Caco-2 (cell line): ENCODE results near the gene PPP1R13L. TPM values are rescaled to one million over a fixed set of nuclear protein-coding genes. Genes with fewer than 3 reads are reported as not detected.

Experiments
- BruUV-seq: library from RNA; stranded (reverse); fragments of 400-500 nt; replicated peaks from 2 replicates; lab custom pipeline; 2021; lab: Mats Ljungman, UMichigan
- CTCF ChIA-PET: fragments of 300-600 bp; sonication (Branson Sonifier 250); formaldehyde crosslinking; loops from one replicate; lab custom pipeline; 2022; ENCODE audit warnings: antibody characterized with exemption; lab: Charles Lee
- POLR2A ChIA-PET: fragments of 300-600 bp; sonication (Branson Sonifier 250); formaldehyde crosslinking; loops from one replicate; lab custom pipeline; 2022; ENCODE audit warnings: antibody characterized with exemption; lab: Charles Lee
- DNase-seq, 2 experiments: peaks; one replicate each; pipeline versions ENCODE4 v3.0.0 to v3.0.0-alpha.2; 2020 to 2022
- H3K27me3 ChIP-seq: replicated peaks from 2 replicates; pipeline ENCODE4 v1.6.0; 2011; ENCODE audit warnings: low read length; ENCODE audit not compliant: control insufficient read depth, insufficient read depth
- H3K36me3 ChIP-seq: 2 replicates; pipeline ENCODE4 v1.5.1; 2011; ENCODE audit warnings: low read length; ENCODE audit not compliant: control insufficient read depth, insufficient read depth
- H3K4me1 ChIP-seq: fragments of 250-450 bp; sonication (Bioruptor Pico); 2 replicates; pipeline ENCODE4 v1.5.1; 2020; ENCODE audit warnings: mild to moderate bottlenecking
- H3K4me3 ChIP-seq: 2 replicates; pipeline ENCODE4 v1.5.1; 2011; ENCODE audit warnings: low read depth, mild to moderate bottlenecking, control low read depth, low read length
- H3K9me3 ChIP-seq: fragments of 250-450 bp; sonication (Bioruptor Pico); 2 replicates; pipeline ENCODE4 v1.5.1; 2020; ENCODE audit warnings: mild to moderate bottlenecking, moderate library complexity
- H3K27ac Mint-ChIP-seq: one replicate; pipeline ENCODE4 v1.8.0; 2022; ENCODE audit warnings: mixed read lengths; ENCODE audit not compliant: unreplicated experiment
- H3K27me3 Mint-ChIP-seq: one replicate; pipeline ENCODE4 v1.8.0; 2022; ENCODE audit warnings: mixed read lengths; ENCODE audit not compliant: insufficient read depth, unreplicated experiment
- H3K36me3 Mint-ChIP-seq: one replicate; pipeline ENCODE4 v1.8.0; 2022; ENCODE audit warnings: mild to moderate bottlenecking, mixed read lengths; ENCODE audit not compliant: insufficient read depth, unreplicated experiment
- H3K4me1 Mint-ChIP-seq: one replicate; pipeline ENCODE4 v1.8.0; 2022; ENCODE audit warnings: low read depth, mixed read lengths; ENCODE audit not compliant: unreplicated experiment
- H3K4me3 Mint-ChIP-seq: one replicate; pipeline ENCODE4 v1.8.0; 2022; ENCODE audit warnings: mild to moderate bottlenecking, moderate library complexity, mixed read lengths; ENCODE audit not compliant: unreplicated experiment
- H3K9me3 Mint-ChIP-seq: one replicate; pipeline ENCODE4 v1.8.0; 2022; ENCODE audit warnings: mixed read lengths; ENCODE audit not compliant: unreplicated experiment
- CTCF ChIP-seq, 2 experiments: fragments of 200-600 bp in 1 of 2; IDR thresholded peaks; 1 replicate in 1 of 2; 2 replicates in 1 of 2; pipeline versions ENCODE4 v1.5.1 to v1.8.0; 2011 to 2022; ENCODE audit warnings: antibody characterized with exemption in 1 of 2, control low read depth in 1 of 2, inconsistent platforms in 1 of 2, low read depth in 1 of 2, low read length in 1 of 2, mild to moderate bottlenecking in 1 of 2, moderate library complexity in 1 of 2; ENCODE audit not compliant: insufficient read depth in 1 of 2, severe bottlenecking in 1 of 2, unreplicated experiment in 1 of 2
- intact Hi-C: fragments of 100-400 bp; cut with micrococcal nuclease; formaldehyde crosslinking; loops from one replicate; pipeline ENCODE4 v1.10.0; 2022; ENCODE audit not compliant: unreplicated experiment
- microRNA-seq: library from miRNA; unstranded; fragments of <30 nt; microRNA quantifications from one replicate; pipeline ENCODE4 v1.2.0, GENCODE V29; 2022
- total RNA-seq: library from RNA; stranded (reverse); gene quantifications from 2 replicates; pipeline ENCODE4 v1.2.3, GENCODE V29; 2022

PPP1R13L gene
- total RNA-seq, 1 experiment from 2014 or later, result 65.8 TPM

- Mint-ChIP-seq H3K36me3 (no peaks in the 10 kb centered on the region), H3K27me3 (no peaks in the 10 kb centered on the region), H3K4me3 (no peak overlapping the region), H3K27ac (no peak overlapping the region), H3K9me3 (no peaks in the 10 kb centered on the region), H3K4me1 (no peaks in the 10 kb centered on the region)
- Histone ChIP-seq H3K36me3 (no peaks in the 10 kb centered on the region), H3K9me3 (no peaks in the 10 kb centered on the region), H3K4me3 (no peak overlapping the region), H3K4me1 (no peaks in the 10 kb centered on the region), H3K27me3 (no peaks in the 10 kb centered on the region)
- CTCF ChIA-PET, result interaction anchor here (0.7 to 1.0 kb wide), 2 partner anchors 78 to 133 kb away, joined by 3 read pairs; no protein-coding TSS in a partner anchor
- POLR2A ChIA-PET, result interaction anchor here (0.6 kb wide), 1 partner anchor 288 kb away, joined by 4 read pairs; no protein-coding TSS in a partner anchor
- intact Hi-C loops, result no loop called here
- TF ChIP-seq CTCF (IDR thresholded peaks at IDR 0.05; ENCODE audit: insufficient read depth in 1 of 2, low read depth in 1 of 2, low read length in 1 of 2, severe bottlenecking in 1 of 2, unreplicated experiment in 1 of 2), result no peak
- no peak for DNase-seq
- no TSS peak for BruUV-seq
These were observed 71.1 kb downstream of the PPP1R13L start for GRCh38 chr19:45333609-45334303.

GRCh38 chr19:45331411-45331810 lies 73.5 kb downstream of the PPP1R13L start:
- Histone ChIP-seq H3K36me3 (no peaks in the 10 kb centered on the region), H3K9me3 (no peaks in the 10 kb centered on the region), H3K4me3 (no peak overlapping the region), H3K27me3 (no peaks in the 10 kb centered on the region), H3K4me1 (no peaks in the 10 kb centered on the region)
- no TSS peak for BruUV-seq
- H3K27ac Mint-ChIP-seq, result no peak overlapping the region
- ChIA-PET CTCF (no interaction called here), POLR2A (no interaction called here)
- intact Hi-C loops, result no loop called here
- peaks cover 2% of the 10 kb centered on the region for H3K4me1 Mint-ChIP-seq
- H3K4me3 Mint-ChIP-seq, result no peak overlapping the region
- no peaks in the 10 kb centered on the region for H3K36me3 Mint-ChIP-seq
- H3K9me3 Mint-ChIP-seq, result no peaks in the 10 kb centered on the region
- H3K27me3 Mint-ChIP-seq, result no peaks in the 10 kb centered on the region
- no peak for TF ChIP-seq CTCF (IDR thresholded peaks at IDR 0.05; ENCODE audit: insufficient read depth in 1 of 2, low read depth in 1 of 2, low read length in 1 of 2, severe bottlenecking in 1 of 2, unreplicated experiment in 1 of 2)
- no peak for DNase-seq

Small RNA genes lying within 50 kb of the gene (microRNA-seq; reads per million reads assigned to microRNA genes)
- not detected for gene MIR6088

Other genes with a start within 250 kb of the PPP1R13L start
- gene NKPD1, start 244.1 kb downstream of the PPP1R13L start, total RNA-seq, result 2.4 and 2.9 TPM in 2 replicates
- 50.5 and 53.2 TPM in 2 replicates for gene TRAPPC6A, start 226.8 kb downstream of the PPP1R13L start, total RNA-seq
- 20.1 and 20.4 TPM in 2 replicates for gene BLOC1S3, start 226.3 kb downstream of the PPP1R13L start, total RNA-seq
- not detected in 2 replicates for gene EXOC3L2, start 159.7 kb downstream of the PPP1R13L start, total RNA-seq
- gene MARK4, start 153.8 kb downstream of the PPP1R13L start, total RNA-seq, result 30.3 and 33.4 TPM in 2 replicates
- gene CKM, start 82.2 kb downstream of the PPP1R13L start, total RNA-seq, result not detected in 2 replicates
- 7.1 and 10.2 TPM in 2 replicates for gene KLC3, start 64.3 kb downstream of the PPP1R13L start, total RNA-seq
- gene ERCC2, start 34.5 kb downstream of the PPP1R13L start, total RNA-seq, result 86.8 and 89.5 TPM in 2 replicates
- 27.7 and 31.1 TPM in 2 replicates for gene POLR1G, start 1.6 kb upstream of the PPP1R13L start, total RNA-seq
- 43.5 and 51.0 TPM in 2 replicates for gene ERCC1, start 18.8 kb upstream of the PPP1R13L start, total RNA-seq
- gene FOSB, start 62.9 kb upstream of the PPP1R13L start, total RNA-seq, result 6.4 TPM in 2 replicates
- gene RTN2, start 92.0 kb upstream of the PPP1R13L start, total RNA-seq, result 13.8 and 18.1 TPM in 2 replicates
- 1.2 and 2.8 TPM in 2 replicates for gene PPM1N, start 93.4 kb upstream of the PPP1R13L start, total RNA-seq
- gene VASP, start 102.4 kb upstream of the PPP1R13L start, total RNA-seq, result 72.4 and 83.1 TPM in 2 replicates
- gene OPA3, start 179.7 kb upstream of the PPP1R13L start, total RNA-seq, result 16.9 and 17.7 TPM in 2 replicates
- not detected in 2 replicates for gene GPR4, start 197.1 kb upstream of the PPP1R13L start, total RNA-seq
- gene EML2, start 234.3 kb upstream of the PPP1R13L start, total RNA-seq, result 33.9 and 38.8 TPM in 2 replicates